Ovary (tissue), 3 donors: Measurements from ENCODE around the gene ZNF860.

Experiments used
- EP300 ChIP-seq: sonication (generic); formaldehyde crosslinking; IDR thresholded peaks from one replicate; pipeline ENCODE4 v1.6.1; 2017; ENCODE audit warnings: antibody characterized with exemption
- POLR2A ChIP-seq: fragments of 450-650 bp; IDR thresholded peaks from one replicate; pipeline ENCODE4 v1.6.1; 2017; ENCODE audit warnings: antibody characterized with exemption, mild to moderate bottlenecking, moderate library complexity
- TF ChIP-seq, protein P1 (sequence below), 3 donors: fragments of 450-650 bp in 2 of 3; fragments of 200-600 bp in 1 of 3; IDR thresholded peaks; one replicate each; pipeline versions ENCODE4 v1.5.1 to v1.8.0; 2016 to 2022; ENCODE audit warnings: antibody characterized with exemption in 3 of 3, mild to moderate bottlenecking in 1 of 3
- donor health status: DM: no; HTN: no; CAD: no.

DNA sequence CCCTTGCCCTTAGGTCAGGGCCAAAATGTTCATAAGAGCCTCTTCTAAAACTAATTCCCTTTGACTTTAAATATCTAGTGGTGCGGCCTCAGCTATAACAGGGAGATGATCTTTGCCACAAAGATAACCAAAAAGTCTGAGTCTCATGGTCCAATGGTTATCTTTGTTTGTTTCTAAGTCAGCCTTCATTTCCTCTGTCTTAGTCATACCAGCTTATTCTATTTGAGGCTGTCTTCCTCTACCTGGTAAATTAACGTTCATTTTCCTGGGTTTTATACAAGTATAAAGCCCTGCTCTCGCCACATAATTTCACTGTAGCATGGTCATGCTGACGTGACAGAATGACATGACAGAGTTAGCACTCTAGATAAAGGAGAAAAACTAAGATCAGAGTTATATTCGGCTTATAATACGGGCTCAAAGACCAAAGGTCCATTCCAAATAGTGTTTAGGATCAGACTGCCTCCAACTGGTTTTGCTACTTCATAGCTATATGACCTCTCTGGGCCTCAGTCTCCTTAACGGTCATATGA, 18.4 kb downstream of the ZNF860 start:
- TF ChIP-seq, protein P1, sequence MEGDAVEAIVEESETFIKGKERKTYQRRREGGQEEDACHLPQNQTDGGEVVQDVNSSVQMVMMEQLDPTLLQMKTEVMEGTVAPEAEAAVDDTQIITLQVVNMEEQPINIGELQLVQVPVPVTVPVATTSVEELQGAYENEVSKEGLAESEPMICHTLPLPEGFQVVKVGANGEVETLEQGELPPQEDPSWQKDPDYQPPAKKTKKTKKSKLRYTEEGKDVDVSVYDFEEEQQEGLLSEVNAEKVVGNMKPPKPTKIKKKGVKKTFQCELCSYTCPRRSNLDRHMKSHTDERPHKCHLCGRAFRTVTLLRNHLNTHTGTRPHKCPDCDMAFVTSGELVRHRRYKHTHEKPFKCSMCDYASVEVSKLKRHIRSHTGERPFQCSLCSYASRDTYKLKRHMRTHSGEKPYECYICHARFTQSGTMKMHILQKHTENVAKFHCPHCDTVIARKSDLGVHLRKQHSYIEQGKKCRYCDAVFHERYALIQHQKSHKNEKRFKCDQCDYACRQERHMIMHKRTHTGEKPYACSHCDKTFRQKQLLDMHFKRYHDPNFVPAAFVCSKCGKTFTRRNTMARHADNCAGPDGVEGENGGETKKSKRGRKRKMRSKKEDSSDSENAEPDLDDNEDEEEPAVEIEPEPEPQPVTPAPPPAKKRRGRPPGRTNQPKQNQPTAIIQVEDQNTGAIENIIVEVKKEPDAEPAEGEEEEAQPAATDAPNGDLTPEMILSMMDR (IDR thresholded peaks at IDR 0.05): no peak
- TF ChIP-seq POLR2A (no peak), EP300 (no peak)
